Measurements from ENCODE around the gene LAMA2. TPM values are rescaled to one million over a fixed set of nuclear protein-coding genes. Genes with fewer than 3 reads are reported as not detected.

Gene LAMA2
- polyA plus RNA-seq, 3 donors: not detected

DNA sequence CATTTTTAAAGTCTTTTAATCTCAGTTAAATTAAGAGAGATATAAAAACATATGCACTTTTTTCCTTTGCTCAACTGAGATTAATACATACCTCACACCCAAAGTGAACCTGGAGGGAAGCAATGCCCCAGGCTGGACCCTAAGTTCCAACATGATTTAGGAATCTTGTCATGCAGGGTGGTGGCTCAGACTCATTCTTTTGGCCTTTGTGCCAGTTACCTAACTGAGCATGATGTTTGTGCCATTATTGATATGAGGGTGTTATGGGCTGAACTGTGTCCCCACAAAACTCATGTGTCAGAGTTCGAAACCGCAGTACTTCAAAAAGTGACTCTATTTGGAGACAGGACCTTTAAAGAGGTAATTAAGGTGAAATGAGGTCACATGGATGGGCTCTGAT, 639.0 kb downstream of the LAMA2 start:
- Mint-ChIP-seq H3K27ac (no peak overlapping the region), H3K27me3 (ENCODE audit: low read depth in 3 of 3) (peaks cover 0 to 1% (median 0%) of the 10 kb centered on the region in 3 donors), H3K4me1 (no peaks in the 10 kb centered on the region), H3K36me3 (no peaks in the 10 kb centered on the region), H3K9me3 (no peaks in the 10 kb centered on the region), H3K4me3 (no peak overlapping the region)
- no peaks in the 10 kb centered on the region for H3K27me3 ChIP-seq (ENCODE audit: control insufficient read depth in 2 of 2, insufficient read depth in 2 of 2, low read length in 2 of 2)
- no peak overlapping the region for H3K4me2 ChIP-seq (replicated peaks; ENCODE audit: extremely low read depth, low read length, poor library complexity, severe bottlenecking)
- H3K27ac ChIP-seq (ENCODE audit: low read depth in 1 of 2, low read length in 2 of 2): no peak overlapping the region
- no peaks in the 10 kb centered on the region for H4K20me1 ChIP-seq (ENCODE audit: insufficient read depth, low read length)
- no peaks in the 10 kb centered on the region for H3K79me2 ChIP-seq (ENCODE audit: insufficient read depth, low read length)
- no peak overlapping the region for H2AFZ ChIP-seq (ENCODE audit: insufficient read depth, low read depth, low read length, poor library complexity, severe bottlenecking)
- intact Hi-C loops (cut with micrococcal nuclease): no loop called here
- H3K36me3 ChIP-seq (replicated peaks in 1 of 2; ENCODE audit: control insufficient read depth in 1 of 2, insufficient read depth in 2 of 2, low read length in 2 of 2): no peaks in the 10 kb centered on the region
- no peaks in the 10 kb centered on the region for H3K4me1 ChIP-seq (ENCODE audit: control insufficient read depth in 1 of 2, insufficient read depth in 2 of 2, low read length in 2 of 2)
- no peaks in the 10 kb centered on the region for H3K9me3 ChIP-seq (replicated peaks in 1 of 2; ENCODE audit: control insufficient read depth in 1 of 2, insufficient read depth in 1 of 2, low read length in 2 of 2)
- no peak overlapping the region for H3K4me3 ChIP-seq (replicated peaks in 1 of 3; ENCODE audit: low read depth in 2 of 3, low read length in 3 of 3)
- no CpG with 5 or more reads among the region's 2 CpGs for WGBS (ENCODE audit: insufficient coverage)
- H3K9ac ChIP-seq (ENCODE audit: insufficient read depth, low read length, poor library complexity, severe bottlenecking): no peak overlapping the region
- TF ChIP-seq, protein P1, sequence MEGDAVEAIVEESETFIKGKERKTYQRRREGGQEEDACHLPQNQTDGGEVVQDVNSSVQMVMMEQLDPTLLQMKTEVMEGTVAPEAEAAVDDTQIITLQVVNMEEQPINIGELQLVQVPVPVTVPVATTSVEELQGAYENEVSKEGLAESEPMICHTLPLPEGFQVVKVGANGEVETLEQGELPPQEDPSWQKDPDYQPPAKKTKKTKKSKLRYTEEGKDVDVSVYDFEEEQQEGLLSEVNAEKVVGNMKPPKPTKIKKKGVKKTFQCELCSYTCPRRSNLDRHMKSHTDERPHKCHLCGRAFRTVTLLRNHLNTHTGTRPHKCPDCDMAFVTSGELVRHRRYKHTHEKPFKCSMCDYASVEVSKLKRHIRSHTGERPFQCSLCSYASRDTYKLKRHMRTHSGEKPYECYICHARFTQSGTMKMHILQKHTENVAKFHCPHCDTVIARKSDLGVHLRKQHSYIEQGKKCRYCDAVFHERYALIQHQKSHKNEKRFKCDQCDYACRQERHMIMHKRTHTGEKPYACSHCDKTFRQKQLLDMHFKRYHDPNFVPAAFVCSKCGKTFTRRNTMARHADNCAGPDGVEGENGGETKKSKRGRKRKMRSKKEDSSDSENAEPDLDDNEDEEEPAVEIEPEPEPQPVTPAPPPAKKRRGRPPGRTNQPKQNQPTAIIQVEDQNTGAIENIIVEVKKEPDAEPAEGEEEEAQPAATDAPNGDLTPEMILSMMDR (IDR thresholded peaks at IDR 0.05): no peak
- no peak for DNase-seq

- H2AFZ ChIP-seq (ENCODE audit: insufficient read depth, low read depth, low read length, poor library complexity, severe bottlenecking): no peak overlapping the region
- no peak for DNase-seq
- no peak overlapping the region for H3K4me3 Mint-ChIP-seq
- no peaks in the 10 kb centered on the region for H3K9me3 ChIP-seq (replicated peaks in 1 of 2; ENCODE audit: control insufficient read depth in 1 of 2, insufficient read depth in 1 of 2, low read length in 2 of 2)
- TF ChIP-seq, protein P1 (IDR thresholded peaks at IDR 0.05): no peak
- H3K27ac ChIP-seq (ENCODE audit: low read depth in 1 of 2, low read length in 2 of 2): no peak overlapping the region
- H3K79me2 ChIP-seq (ENCODE audit: insufficient read depth, low read length): no peaks in the 10 kb centered on the region
- H3K4me2 ChIP-seq (replicated peaks; ENCODE audit: extremely low read depth, low read length, poor library complexity, severe bottlenecking): no peak overlapping the region
- H3K27me3 Mint-ChIP-seq (ENCODE audit: low read depth in 3 of 3): peaks cover 0 to 1% (median 0%) of the 10 kb centered on the region in 3 donors
- no peaks in the 10 kb centered on the region for H3K4me1 ChIP-seq (ENCODE audit: control insufficient read depth in 1 of 2, insufficient read depth in 2 of 2, low read length in 2 of 2)
- intact Hi-C loops (cut with micrococcal nuclease): no loop called here
- no peaks in the 10 kb centered on the region for H3K27me3 ChIP-seq (ENCODE audit: control insufficient read depth in 2 of 2, insufficient read depth in 2 of 2, low read length in 2 of 2)
- H4K20me1 ChIP-seq (ENCODE audit: insufficient read depth, low read length): no peaks in the 10 kb centered on the region
- H3K9me3 Mint-ChIP-seq: no peaks in the 10 kb centered on the region
- H3K36me3 ChIP-seq (replicated peaks in 1 of 2; ENCODE audit: control insufficient read depth in 1 of 2, insufficient read depth in 2 of 2, low read length in 2 of 2): no peaks in the 10 kb centered on the region
- H3K36me3 Mint-ChIP-seq: no peaks in the 10 kb centered on the region
- H3K4me3 ChIP-seq (replicated peaks in 1 of 3; ENCODE audit: low read depth in 2 of 3, low read length in 3 of 3): no peak overlapping the region
- WGBS (ENCODE audit: insufficient coverage): 100% methylated on average over 1 of the region's 4 CpGs
- H3K9ac ChIP-seq (ENCODE audit: insufficient read depth, low read length, poor library complexity, severe bottlenecking): no peak overlapping the region
- H3K27ac Mint-ChIP-seq: no peak overlapping the region
- H3K4me1 Mint-ChIP-seq: no peaks in the 10 kb centered on the region
Measured at GRCh38 chr6:129523816-129524215, 640.9 kb downstream of the LAMA2 start.
